GM15510 (cell line): ENCODE measurements around the gene ABCA3.

Experiments used
- POLR2A ChIP-seq: IDR thresholded peaks from 3 replicates; pipeline ENCODE4 v1.6.1; 2011; ENCODE audit warnings: borderline replicate concordance; ENCODE audit not compliant: insufficient read length; ENCODE audit errors: extremely low read depth

The ABCA3 gene

GRCh38 chr16:2233046-2233775 is 107.3 kb downstream of the ABCA3 start:
- TF ChIP-seq POLR2A = no peak

- TF ChIP-seq POLR2A = no peak
Measured at GRCh38 chr16:2232094-2232990, 108.2 kb downstream of the ABCA3 start.

GRCh38 chr16:2231016-2231931 is 109.3 kb downstream of the ABCA3 start:
- TF ChIP-seq POLR2A = no peak

- no peak for TF ChIP-seq POLR2A
Measured at GRCh38 chr16:2230376-2230775, 110.2 kb downstream of the ABCA3 start.

GRCh38 chr16:2229632-2230250 is 110.8 kb downstream of the ABCA3 start:
- no peak for TF ChIP-seq POLR2A

GRCh38 chr16:2229091-2229490 is 111.4 kb downstream of the ABCA3 start:
- no peak for TF ChIP-seq POLR2A

DNA sequence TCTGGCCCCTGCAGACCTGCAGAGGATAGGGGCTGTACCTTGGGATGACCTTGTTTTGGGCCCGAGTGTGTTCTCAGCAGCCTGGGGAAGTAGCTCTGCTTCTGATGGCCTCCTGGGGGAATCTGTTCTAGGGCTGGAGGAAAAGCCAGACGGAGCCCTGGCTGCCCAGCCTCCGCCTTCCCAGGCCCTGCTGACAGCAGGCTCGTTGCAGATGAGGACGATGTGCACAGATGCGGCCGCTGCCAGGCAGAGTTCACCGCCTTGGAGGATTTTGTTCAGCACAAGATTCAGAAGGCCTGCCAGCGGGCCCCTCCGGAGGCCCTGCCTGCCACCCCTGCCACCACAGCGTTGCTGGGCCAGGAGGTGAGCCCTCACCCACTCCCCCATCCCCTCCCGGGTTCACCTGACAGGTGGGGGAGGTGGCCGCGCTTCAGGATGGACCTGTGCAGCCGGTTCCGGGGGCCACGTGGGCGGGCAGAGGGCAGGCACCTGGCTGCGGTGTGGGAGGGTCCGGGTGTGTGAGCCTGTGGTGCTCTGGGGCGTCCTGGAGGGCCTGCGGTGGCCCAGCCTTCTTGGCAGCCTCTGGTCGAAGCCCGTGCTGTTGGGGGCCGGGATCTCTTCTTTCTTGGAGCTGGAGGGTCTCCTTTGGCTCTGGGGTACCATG is 112.2 kb downstream of the ABCA3 start:
- TF ChIP-seq POLR2A = no peak

DNA sequence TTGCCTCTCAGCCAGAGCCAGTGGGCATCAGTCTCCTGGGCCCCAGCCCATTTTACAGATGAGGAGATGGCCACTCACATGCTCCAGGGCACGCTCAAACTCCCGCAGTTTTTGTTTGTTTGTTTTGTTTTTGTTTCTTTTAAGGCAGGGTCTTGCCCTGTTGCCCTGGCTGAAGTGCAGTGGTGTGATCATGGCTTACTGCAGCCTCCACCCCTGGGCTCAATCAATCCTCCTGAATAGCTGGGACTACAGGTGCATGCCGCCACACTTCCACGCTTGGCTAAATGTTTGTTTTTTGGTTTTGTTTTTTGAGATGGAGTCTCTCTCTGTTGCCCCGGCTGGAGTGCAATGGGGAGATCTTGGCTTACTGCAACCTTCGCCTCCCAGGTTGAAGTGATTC is 113.6 kb downstream of the ABCA3 start:
- TF ChIP-seq POLR2A = no peak

DNA sequence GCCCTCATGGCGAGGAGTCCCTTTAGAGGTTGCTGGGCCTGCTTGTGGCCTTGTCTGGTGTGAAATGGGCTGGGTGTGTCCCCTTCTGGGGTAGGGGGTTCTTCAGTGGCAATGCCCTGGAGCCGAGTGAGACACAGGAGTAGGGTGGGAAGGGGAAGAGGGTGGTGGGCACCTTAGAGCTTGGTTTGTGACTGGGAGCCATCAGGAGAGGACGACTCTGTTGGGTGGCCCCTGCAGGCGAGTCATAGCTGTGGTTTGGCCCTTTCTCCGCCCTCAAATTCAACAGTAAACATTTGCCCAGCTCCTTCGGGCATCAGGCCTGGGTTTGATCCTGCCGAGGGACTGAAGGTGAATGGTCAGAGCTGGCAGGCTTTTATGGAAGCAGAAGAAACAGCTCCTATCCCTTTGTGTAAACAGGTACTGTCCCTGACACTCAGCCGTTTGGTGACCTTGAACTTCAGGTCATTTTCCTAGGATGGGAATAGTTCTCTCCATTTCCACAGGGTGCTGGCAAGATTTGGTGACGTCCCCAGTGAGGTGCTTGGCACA is 114.2 kb downstream of the ABCA3 start:
- no peak for TF ChIP-seq POLR2A
